HepG2 (cell line): ENCODE measurements around the gene PPP4R4. TPM values are rescaled to one million over a fixed set of nuclear protein-coding genes. Genes with fewer than 3 reads are reported as not detected.

Experiments
- ATM ChIP-seq: fragments of 450-650 bp; IDR thresholded peaks from 2 replicates; pipeline ENCODE4 v1.7.1; 2017; ENCODE audit warnings: mild to moderate bottlenecking, borderline replicate concordance
- ELF4 ChIP-seq: sonication (generic); formaldehyde crosslinking; IDR thresholded peaks from 2 replicates; pipeline ENCODE4 v1.5.0; 2020; ENCODE audit warnings: missing genetic modification reagents, mild to moderate bottlenecking, moderate library complexity, borderline replicate concordance
- FOXK2 ChIP-seq: fragments of 450-650 bp; IDR thresholded peaks from 2 replicates; pipeline ENCODE4 v1.6.1; 2016
- MZF1 ChIP-seq: sonication (generic); formaldehyde crosslinking; IDR thresholded peaks from 2 replicates; pipeline ENCODE4 v1.8.1; 2023; ENCODE audit warnings: mild to moderate bottlenecking, missing genetic modification reagents, borderline replicate concordance
- RFX1 ChIP-seq: fragments of 450-650 bp; IDR thresholded peaks from 2 replicates; pipeline ENCODE4 v1.6.1; 2017
- SOX5 ChIP-seq: IDR thresholded peaks from 2 replicates; pipeline ENCODE4 v1.6.1; 2016; ENCODE audit warnings: borderline replicate concordance
- TFAP4 ChIP-seq: sonication (generic); IDR thresholded peaks from 2 replicates; pipeline ENCODE4 v1.6.1; 2016; ENCODE audit warnings: low read depth, borderline replicate concordance
- THAP9 ChIP-seq: sonication (generic); formaldehyde crosslinking; IDR thresholded peaks from 2 replicates; pipeline ENCODE4; 2020; ENCODE audit warnings: missing genetic modification reagents, mild to moderate bottlenecking, borderline replicate concordance
- TRIM24 ChIP-seq: sonication (generic); formaldehyde crosslinking; IDR thresholded peaks from 2 replicates; pipeline ENCODE4 v1.8.0; 2022; ENCODE audit warnings: mild to moderate bottlenecking, missing genetic modification reagents
- TSC22D2 ChIP-seq: sonication (generic); formaldehyde crosslinking; IDR thresholded peaks from 2 replicates; pipeline ENCODE4 v1.5.1; 2020; ENCODE audit warnings: missing genetic modification reagents, mild to moderate bottlenecking, borderline replicate concordance
- XBP1 ChIP-seq: sonication (generic); formaldehyde crosslinking; IDR thresholded peaks from 2 replicates; pipeline ENCODE4 v1.5.0; 2020; ENCODE audit warnings: missing genetic modification reagents
- ZNF264 ChIP-seq: sonication (generic); formaldehyde crosslinking; IDR thresholded peaks from 2 replicates; pipeline ENCODE4 v1.4.0; 2020; ENCODE audit warnings: missing genetic modification reagents
- ZNF670 ChIP-seq: sonication (generic); formaldehyde crosslinking; IDR thresholded peaks from 2 replicates; pipeline ENCODE4 v1.8.0; 2022; ENCODE audit warnings: mild to moderate bottlenecking, missing genetic modification reagents, borderline replicate concordance
- ZNF772 ChIP-seq: sonication (generic); formaldehyde crosslinking; IDR thresholded peaks from 2 replicates; pipeline ENCODE4 v1.5.0; 2020; ENCODE audit warnings: mild to moderate bottlenecking, missing genetic modification reagents
- ZNF850 ChIP-seq: sonication (generic); formaldehyde crosslinking; conservative IDR thresholded peaks from 2 replicates; pipeline ENCODE4 v1.9.0; 2021; ENCODE audit warnings: mild to moderate bottlenecking, missing genetic modification reagents
- polyA plus RNA-seq, 8 experiments: library from polyadenylated mRNA; depleted of rRNA in 3 of 8; stranded (reverse) in 7 of 8; unstranded in 1 of 8; fragments of >200 nt; fragmentation: Illumina TruSeq in 4 of 8; extraction: Trizol in 4 of 8; gene quantifications; 2 replicates each; pipeline versions ENCODE4 v1.2.1 to v1.2.3, GENCODE V29; 2011 to 2016; ENCODE audit warnings: low read depth in 4 of 8, missing spikeins in 1 of 8, mixed read lengths in 1 of 8; ENCODE audit not compliant: insufficient read depth in 1 of 8
- total RNA-seq, 5 experiments: library from RNA; depleted of rRNA; stranded (reverse); fragments of >200 nt; fragmentation: Illumina TruSeq; extraction: Trizol; gene quantifications; 2 replicates each; pipeline ENCODE4 v1.2.3, GENCODE V29; 2016; ENCODE audit warnings: low read depth in 1 of 5
- TF ChIP-seq, protein P1 (sequence below): sonication (generic); formaldehyde crosslinking; conservative IDR thresholded peaks from 2 replicates; pipeline ENCODE4 v1.4.0; 2020; ENCODE audit warnings: missing genetic modification reagents
- TF ChIP-seq, protein P2 (sequence below): sonication (generic); formaldehyde crosslinking; IDR thresholded peaks from 2 replicates; pipeline ENCODE4 v1.8.0; 2022; ENCODE audit warnings: low read depth, missing genetic modification reagents
- TF ChIP-seq, protein P3 (sequence below): sonication (generic); formaldehyde crosslinking; IDR thresholded peaks from 2 replicates; pipeline ENCODE4 v1.4.0; 2020; ENCODE audit warnings: mild to moderate bottlenecking, missing genetic modification reagents
- TF ChIP-seq, protein P4 (sequence below): IDR thresholded peaks from 2 replicates; pipeline ENCODE4 v1.6.1; 2012; ENCODE audit warnings: low read depth, low read length, improper control_type of control experiment

Gene PPP4R4
- total and polyA plus RNA-seq, 2 of the 13 experiments (the other 11 are each of a cell fraction or from before 2014, with no cell fraction given): 9.5 to 19.8 TPM

DNA sequence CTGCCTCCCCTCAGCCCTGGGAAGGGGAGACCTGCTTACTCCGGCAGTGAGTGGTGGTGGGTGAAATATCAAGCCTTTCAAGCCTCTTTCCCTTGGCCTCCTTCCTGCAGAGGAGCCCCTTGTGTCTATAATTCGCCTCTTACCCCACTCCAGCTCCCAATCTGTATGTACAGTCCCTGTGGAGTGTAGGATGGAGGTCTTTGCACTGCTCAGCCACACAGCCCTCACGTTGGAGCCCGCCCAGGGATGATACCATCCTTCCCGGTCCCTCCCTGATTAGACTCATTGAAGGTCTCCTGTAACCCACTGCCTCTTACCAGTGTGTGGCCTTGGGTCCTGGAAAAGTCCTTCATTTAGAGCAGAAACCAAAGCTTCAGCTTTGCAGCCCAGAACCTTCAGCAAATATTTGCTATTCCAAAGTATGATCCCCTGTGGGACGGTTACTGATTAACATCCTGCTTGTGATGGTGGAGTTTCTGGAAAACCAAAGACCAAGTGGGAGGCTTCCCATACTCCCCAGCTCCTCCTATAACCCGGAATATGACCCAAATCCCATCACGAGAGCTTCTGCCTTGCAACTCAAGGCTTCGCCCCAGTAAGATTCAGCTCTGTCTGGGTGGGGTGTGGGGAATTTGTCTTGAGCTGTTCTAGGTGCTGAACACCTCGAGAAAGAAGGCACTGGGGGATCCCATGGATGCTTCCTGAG lies 118.9 kb downstream of the PPP4R4 start, which contains the start of gene SERPINA10 (continued):
- TF ChIP-seq ZNF670 (CRISPR knock-in tag) (peak; percentile 72; the same call in 1 of the 2 replicates), TFAP4 (0 out of 2 replicates have a peak, but pooled peaks have one; percentile 16), FOXK2 (no peak), MZF1 (no peak), XBP1 (CRISPR knock-in tag) (no peak), ZNF772 (CRISPR knock-in tag) (peak; percentile 46; the same call in 1 of the 2 replicates), TRIM24 (no peak), ZNF850 (peak; percentile 51; the same call in 1 of the 2 replicates), ZNF264 (peak; percentile 78), SOX5 (CRISPR knock-in tag) (peak; percentile 72), THAP9 (peak; percentile 70; the same call in 1 of the 2 replicates), RFX1 (no peak), ELF4 (no peak; the same call in 1 of the 2 replicates), ATM (no peak), TSC22D2 (CRISPR knock-in tag) (peak; percentile 68; the same call in 1 of the 2 replicates)
- TF ChIP-seq, protein P1, sequence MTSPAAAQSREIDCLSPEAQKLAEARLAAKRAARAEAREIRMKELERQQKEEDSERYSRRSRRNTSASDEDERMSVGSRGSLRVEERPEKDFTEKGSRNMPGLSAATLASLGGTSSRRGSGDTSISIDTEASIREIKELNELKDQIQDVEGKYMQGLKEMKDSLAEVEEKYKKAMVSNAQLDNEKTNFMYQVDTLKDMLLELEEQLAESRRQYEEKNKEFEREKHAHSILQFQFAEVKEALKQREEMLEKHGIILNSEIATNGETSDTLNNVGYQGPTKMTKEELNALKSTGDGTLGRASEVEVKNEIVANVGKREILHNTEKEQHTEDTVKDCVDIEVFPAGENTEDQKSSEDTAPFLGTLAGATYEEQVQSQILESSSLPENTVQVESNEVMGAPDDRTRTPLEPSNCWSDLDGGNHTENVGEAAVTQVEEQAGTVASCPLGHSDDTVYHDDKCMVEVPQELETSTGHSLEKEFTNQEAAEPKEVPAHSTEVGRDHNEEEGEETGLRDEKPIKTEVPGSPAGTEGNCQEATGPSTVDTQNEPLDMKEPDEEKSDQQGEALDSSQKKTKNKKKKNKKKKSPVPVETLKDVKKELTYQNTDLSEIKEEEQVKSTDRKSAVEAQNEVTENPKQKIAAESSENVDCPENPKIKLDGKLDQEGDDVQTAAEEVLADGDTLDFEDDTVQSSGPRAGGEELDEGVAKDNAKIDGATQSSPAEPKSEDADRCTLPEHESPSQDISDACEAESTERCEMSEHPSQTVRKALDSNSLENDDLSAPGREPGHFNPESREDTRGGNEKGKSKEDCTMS (CRISPR knock-in tag): no peak
- TF ChIP-seq, protein P2, sequence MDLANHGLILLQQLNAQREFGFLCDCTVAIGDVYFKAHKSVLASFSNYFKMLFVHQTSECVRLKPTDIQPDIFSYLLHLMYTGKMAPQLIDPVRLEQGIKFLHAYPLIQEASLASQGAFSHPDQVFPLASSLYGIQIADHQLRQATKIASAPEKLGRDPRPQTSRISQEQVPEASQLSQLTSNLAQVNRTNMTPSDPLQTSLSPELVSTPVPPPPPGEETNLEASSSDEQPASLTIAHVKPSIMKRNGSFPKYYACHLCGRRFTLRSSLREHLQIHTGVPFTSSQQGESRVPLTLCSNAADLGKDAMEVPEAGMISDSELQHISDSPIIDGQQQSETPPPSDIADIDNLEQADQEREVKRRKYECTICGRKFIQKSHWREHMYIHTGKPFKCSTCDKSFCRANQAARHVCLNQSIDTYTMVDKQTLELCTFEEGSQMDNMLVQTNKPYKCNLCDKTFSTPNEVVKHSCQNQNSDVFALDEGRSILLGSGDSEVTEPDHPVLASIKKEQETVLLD (CRISPR knock-in tag): no peak
- TF ChIP-seq, protein P3, sequence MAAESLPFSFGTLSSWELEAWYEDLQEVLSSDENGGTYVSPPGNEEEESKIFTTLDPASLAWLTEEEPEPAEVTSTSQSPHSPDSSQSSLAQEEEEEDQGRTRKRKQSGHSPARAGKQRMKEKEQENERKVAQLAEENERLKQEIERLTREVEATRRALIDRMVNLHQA (CRISPR knock-in tag): no peak
- TF ChIP-seq, protein P4, sequence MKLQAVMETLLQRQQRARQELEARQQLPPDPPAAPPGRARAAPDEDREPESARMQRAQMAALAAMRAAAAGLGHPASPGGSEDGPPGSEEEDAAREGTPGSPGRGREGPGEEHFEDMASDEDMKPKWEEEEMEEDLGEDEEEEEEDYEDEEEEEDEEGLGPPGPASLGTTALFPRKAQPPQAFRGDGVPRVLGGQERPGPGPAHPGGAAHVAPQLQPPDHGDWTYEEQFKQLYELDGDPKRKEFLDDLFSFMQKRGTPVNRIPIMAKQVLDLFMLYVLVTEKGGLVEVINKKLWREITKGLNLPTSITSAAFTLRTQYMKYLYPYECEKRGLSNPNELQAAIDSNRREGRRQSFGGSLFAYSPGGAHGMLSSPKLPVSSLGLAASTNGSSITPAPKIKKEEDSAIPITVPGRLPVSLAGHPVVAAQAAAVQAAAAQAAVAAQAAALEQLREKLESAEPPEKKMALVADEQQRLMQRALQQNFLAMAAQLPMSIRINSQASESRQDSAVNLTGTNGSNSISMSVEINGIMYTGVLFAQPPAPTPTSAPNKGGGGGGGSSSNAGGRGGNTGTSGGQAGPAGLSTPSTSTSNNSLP: 0 out of 2 replicates have a peak, but pooled peaks have one; percentile 44
